Neural progenitor cell (in vitro differentiated cells): ENCODE data around the gene SLC46A2. TPM values are rescaled to one million over a fixed set of nuclear protein-coding genes. Genes with fewer than 3 reads are reported as not detected.

Source experiments
- DNase-seq: peaks from one replicate; pipeline ENCODE4 v3.0.0-alpha.2; 2016; ENCODE audit warnings: low spot score
- H2AFZ ChIP-seq: fragments of 200-600 bp; sonication (generic); replicated peaks from 2 replicates; pipeline ENCODE4 v1.6.1; 2016; ENCODE audit warnings: antibody characterized with exemption
- H3F3A ChIP-seq: fragments of 200-600 bp; sonication (generic); 2 replicates; pipeline ENCODE4 v1.6.1; 2016; ENCODE audit warnings: antibody characterized with exemption, low read depth
- H3K27ac ChIP-seq: fragments of 200-600 bp; sonication (generic); 2 replicates; pipeline ENCODE4 v1.5.1; 2016; ENCODE audit warnings: mild to moderate bottlenecking
- H3K27me3 ChIP-seq: fragments of 200-600 bp; sonication (generic); 2 replicates; pipeline ENCODE4 v1.6.1; 2016; ENCODE audit warnings: mild to moderate bottlenecking, moderate library complexity
- H3K36me3 ChIP-seq: fragments of 200-600 bp; sonication (generic); 2 replicates; pipeline ENCODE4 v1.5.1; 2016
- H3K4me1 ChIP-seq: fragments of 200-600 bp; sonication (generic); 2 replicates; pipeline ENCODE4 v1.6.1; 2016; ENCODE audit warnings: mixed run types
- H3K4me2 ChIP-seq: fragments of 200-600 bp; sonication (generic); 2 replicates; pipeline ENCODE4 v1.6.1; 2016
- H3K4me3 ChIP-seq: fragments of 200-600 bp; sonication (generic); 2 replicates; pipeline ENCODE4 v1.5.1; 2016
- H3K79me2 ChIP-seq: fragments of 200-600 bp; sonication (generic); 2 replicates; pipeline ENCODE4 v1.6.1; 2016; ENCODE audit warnings: low read depth
- H3K9ac ChIP-seq: fragments of 200-600 bp; sonication (generic); 2 replicates; pipeline ENCODE4 v1.6.1; 2016
- H3K9me3 ChIP-seq: fragments of 200-600 bp; sonication (generic); 2 replicates; pipeline ENCODE4 v1.5.1; 2016; ENCODE audit warnings: low read depth
- H4K20me1 ChIP-seq: fragments of 200-600 bp; sonication (generic); 2 replicates; pipeline ENCODE4 v1.6.1; 2016; ENCODE audit warnings: low read depth
- H3K27ac Mint-ChIP-seq: 3 replicates; pipeline ENCODE4 v1.8.0; 2021; ENCODE audit warnings: mixed read lengths
- H3K27me3 Mint-ChIP-seq: 2 replicates; pipeline ENCODE4 v1.8.0; 2022; ENCODE audit warnings: low read depth, mild to moderate bottlenecking, inconsistent platforms, moderate library complexity, mixed read lengths; ENCODE audit not compliant: insufficient read depth
- H3K36me3 Mint-ChIP-seq: 3 replicates; pipeline ENCODE4 v1.8.0; 2021; ENCODE audit warnings: mixed read lengths
- H3K4me1 Mint-ChIP-seq: 3 replicates; pipeline ENCODE4 v1.8.0; 2021; ENCODE audit warnings: mixed read lengths
- H3K4me3 Mint-ChIP-seq: 3 replicates; pipeline ENCODE4 v1.8.0; 2021; ENCODE audit warnings: mild to moderate bottlenecking, moderate library complexity, mixed read lengths
- H3K9me3 Mint-ChIP-seq: 3 replicates; pipeline ENCODE4 v1.8.0; 2020; ENCODE audit warnings: mixed read lengths
- CTCF ChIP-seq: fragments of 200-600 bp; sonication (generic); IDR thresholded peaks from 2 replicates; pipeline ENCODE4 v1.5.1; 2017; ENCODE audit warnings: antibody characterized with exemption, mild to moderate bottlenecking
- EZH2 ChIP-seq: fragments of 200-600 bp; sonication (generic); IDR thresholded peaks from 2 replicates; pipeline ENCODE4 v1.6.1; 2017; ENCODE audit warnings: antibody characterized with exemption, mild to moderate bottlenecking, moderate library complexity
- EZH2phosphoT487 ChIP-seq: fragments of 200-600 bp; sonication (generic); IDR thresholded peaks from 2 replicates; pipeline ENCODE4 v1.6.1; 2017; ENCODE audit warnings: antibody characterized with exemption
- total RNA-seq: library from RNA; depleted of rRNA; stranded (reverse); fragments of >200 nt; gene quantifications from 2 replicates; pipeline ENCODE4 v1.2.3, GENCODE V29; 2015; ENCODE audit warnings: low replicate concordance

SLC46A2 gene
- total RNA-seq, 1 donor from 2014 or later, result not detected

GRCh38 chr9:112900488-112900887 is 9.8 kb upstream of the SLC46A2 start:
- Mint-ChIP-seq H3K27me3 (no peaks in the 10 kb centered on the region), H3K27ac (no peak overlapping the region), H3K36me3 (no peaks in the 10 kb centered on the region), H3K4me1 (no peaks in the 10 kb centered on the region), H3K4me3 (no peak overlapping the region), H3K9me3 (no peaks in the 10 kb centered on the region)
- H3K9ac ChIP-seq, result no peak overlapping the region
- H3K4me2 ChIP-seq, result no peak overlapping the region
- no peaks in the 10 kb centered on the region for H3F3A ChIP-seq
- H2AFZ ChIP-seq, result no peak overlapping the region
- no peak for TF ChIP-seq EZH2
- TF ChIP-seq EZH2phosphoT487, result no peak
- no peak for TF ChIP-seq CTCF
- no peaks in the 10 kb centered on the region for H3K9me3 ChIP-seq
- H3K79me2 ChIP-seq, result no peaks in the 10 kb centered on the region
- no peak overlapping the region for H3K4me3 ChIP-seq
- H3K36me3 ChIP-seq, result no peaks in the 10 kb centered on the region
- DNase-seq, result no peak
- peaks cover 22% of the 10 kb centered on the region for H3K27me3 ChIP-seq
- H3K4me1 ChIP-seq, result no peaks in the 10 kb centered on the region
- no peak overlapping the region for H3K27ac ChIP-seq
- H4K20me1 ChIP-seq, result no peaks in the 10 kb centered on the region

GRCh38 chr9:112898872-112899311 is 8.2 kb upstream of the SLC46A2 start:
- Mint-ChIP-seq H3K27me3 (no peaks in the 10 kb centered on the region), H3K4me3 (no peak overlapping the region), H3K9me3 (no peaks in the 10 kb centered on the region), H3K27ac (no peak overlapping the region), H3K4me1 (no peaks in the 10 kb centered on the region), H3K36me3 (no peaks in the 10 kb centered on the region)
- TF ChIP-seq EZH2, result no peak
- TF ChIP-seq CTCF, result no peak
- TF ChIP-seq EZH2phosphoT487, result no peak
- no peaks in the 10 kb centered on the region for H3K9me3 ChIP-seq
- peaks cover 32% of the 10 kb centered on the region for H3K27me3 ChIP-seq
- no peak for DNase-seq
- no peak overlapping the region for H3K9ac ChIP-seq
- no peaks in the 10 kb centered on the region for H3K36me3 ChIP-seq
- no peaks in the 10 kb centered on the region for H3F3A ChIP-seq
- no peaks in the 10 kb centered on the region for H3K79me2 ChIP-seq
- no peak overlapping the region for H2AFZ ChIP-seq
- no peak overlapping the region for H3K4me3 ChIP-seq
- no peaks in the 10 kb centered on the region for H4K20me1 ChIP-seq
- no peak overlapping the region for H3K4me2 ChIP-seq
- no peaks in the 10 kb centered on the region for H3K4me1 ChIP-seq
- H3K27ac ChIP-seq, result no peak overlapping the region

- TF ChIP-seq CTCF, result no peak
- TF ChIP-seq EZH2, result no peak
- TF ChIP-seq EZH2phosphoT487, result no peak
- Mint-ChIP-seq H3K27ac (no peak overlapping the region), H3K36me3 (no peaks in the 10 kb centered on the region), H3K27me3 (peaks cover 5% of the 10 kb centered on the region), H3K9me3 (no peaks in the 10 kb centered on the region), H3K4me1 (no peaks in the 10 kb centered on the region), H3K4me3 (no peak overlapping the region)
- no peak for DNase-seq
- Histone ChIP-seq H3F3A (no peaks in the 10 kb centered on the region), H3K4me3 (no peak overlapping the region), H3K36me3 (no peaks in the 10 kb centered on the region), H3K4me2 (no peak overlapping the region), H4K20me1 (no peaks in the 10 kb centered on the region), H3K27ac (no peak overlapping the region), H3K9me3 (no peaks in the 10 kb centered on the region), H3K27me3 (peaks cover 50% of the 10 kb centered on the region), H2AFZ (no peak overlapping the region), H3K79me2 (no peaks in the 10 kb centered on the region), H3K4me1 (no peaks in the 10 kb centered on the region), H3K9ac (no peak overlapping the region)
These were observed 5.5 kb upstream of the SLC46A2 start for GRCh38 chr9:112896131-112896530.
